GM12872 (cell line): ENCODE measurements around the gene IGLL5.
A peak's percentile ranks its signal among the peaks of the same experiment; 100 is the strongest.

Source experiments
- TF ChIP-seq, protein P1 (sequence below): IDR thresholded peaks from 3 replicates; pipeline ENCODE4 v1.5.1; 2011; ENCODE audit warnings: low read depth, mild to moderate bottlenecking, low read length, moderate library complexity; ENCODE audit not compliant: insufficient read depth

The IGLL5 gene

DNA sequence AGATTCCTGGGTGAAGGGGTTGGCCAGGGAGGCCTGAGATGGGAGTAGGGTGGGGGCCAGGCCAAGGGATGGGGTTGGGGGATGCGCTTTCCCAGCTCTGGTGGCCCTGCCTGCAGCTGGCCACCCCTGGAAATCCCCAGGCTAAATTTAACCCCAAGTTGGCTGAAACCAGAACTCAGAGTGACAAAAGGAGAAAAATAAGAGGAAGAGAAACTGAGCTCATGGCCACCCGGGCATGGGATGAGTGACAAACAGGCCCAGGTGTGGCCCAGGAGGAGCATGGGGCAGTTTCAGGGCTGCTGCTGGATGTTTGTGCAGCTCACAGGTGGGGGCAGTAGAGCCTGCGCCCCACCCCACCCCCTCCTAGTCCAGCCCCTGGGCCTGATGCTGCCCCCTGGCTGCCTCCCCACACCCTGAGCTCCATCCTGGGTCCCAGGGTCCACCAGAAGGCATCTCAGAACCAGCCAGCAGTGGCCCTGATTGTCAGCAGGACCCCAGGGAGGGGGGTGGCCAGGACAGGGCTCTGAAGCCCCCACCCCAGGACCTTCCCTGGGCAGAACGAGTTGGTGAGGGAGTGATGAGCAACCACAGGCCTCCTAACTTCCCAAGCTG is 48.0 kb downstream of the IGLL5 start:
- TF ChIP-seq, protein P1, sequence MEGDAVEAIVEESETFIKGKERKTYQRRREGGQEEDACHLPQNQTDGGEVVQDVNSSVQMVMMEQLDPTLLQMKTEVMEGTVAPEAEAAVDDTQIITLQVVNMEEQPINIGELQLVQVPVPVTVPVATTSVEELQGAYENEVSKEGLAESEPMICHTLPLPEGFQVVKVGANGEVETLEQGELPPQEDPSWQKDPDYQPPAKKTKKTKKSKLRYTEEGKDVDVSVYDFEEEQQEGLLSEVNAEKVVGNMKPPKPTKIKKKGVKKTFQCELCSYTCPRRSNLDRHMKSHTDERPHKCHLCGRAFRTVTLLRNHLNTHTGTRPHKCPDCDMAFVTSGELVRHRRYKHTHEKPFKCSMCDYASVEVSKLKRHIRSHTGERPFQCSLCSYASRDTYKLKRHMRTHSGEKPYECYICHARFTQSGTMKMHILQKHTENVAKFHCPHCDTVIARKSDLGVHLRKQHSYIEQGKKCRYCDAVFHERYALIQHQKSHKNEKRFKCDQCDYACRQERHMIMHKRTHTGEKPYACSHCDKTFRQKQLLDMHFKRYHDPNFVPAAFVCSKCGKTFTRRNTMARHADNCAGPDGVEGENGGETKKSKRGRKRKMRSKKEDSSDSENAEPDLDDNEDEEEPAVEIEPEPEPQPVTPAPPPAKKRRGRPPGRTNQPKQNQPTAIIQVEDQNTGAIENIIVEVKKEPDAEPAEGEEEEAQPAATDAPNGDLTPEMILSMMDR: peak; percentile 57

DNA sequence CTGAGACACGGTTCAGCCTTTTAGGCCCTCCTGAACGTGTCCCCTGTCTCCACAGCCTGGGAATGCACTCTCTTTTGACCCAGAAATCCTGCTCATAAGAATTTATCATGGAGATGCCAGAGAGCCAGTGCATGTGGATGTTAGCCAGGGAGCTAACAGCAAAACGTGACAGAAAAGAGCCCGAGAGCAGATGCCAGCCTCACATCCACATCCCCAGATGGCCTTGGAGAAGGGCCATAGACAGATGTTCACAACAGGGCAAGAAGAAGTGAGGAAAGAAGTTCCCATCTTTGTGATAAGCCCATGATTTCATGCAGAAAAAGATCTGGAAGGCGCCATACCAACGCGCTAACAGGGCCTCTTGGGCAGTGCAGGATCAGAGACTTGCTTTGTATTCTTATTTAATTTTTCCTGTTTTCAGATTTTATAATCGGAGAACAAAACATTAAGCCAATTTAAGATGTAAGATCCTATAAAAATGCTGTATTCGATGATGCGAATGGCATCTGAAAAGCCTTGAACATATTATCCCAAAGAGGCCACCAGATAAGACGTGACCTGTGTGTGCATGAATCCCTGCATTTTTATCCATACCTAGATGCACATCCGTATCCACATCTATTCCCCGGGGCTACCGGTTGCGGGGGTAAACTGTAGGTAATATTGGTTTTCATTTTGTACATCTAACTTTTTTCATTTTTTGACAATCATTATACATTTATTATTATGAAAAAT is 48.7 kb downstream of the IGLL5 start:
- TF ChIP-seq, protein P1: no peak

DNA sequence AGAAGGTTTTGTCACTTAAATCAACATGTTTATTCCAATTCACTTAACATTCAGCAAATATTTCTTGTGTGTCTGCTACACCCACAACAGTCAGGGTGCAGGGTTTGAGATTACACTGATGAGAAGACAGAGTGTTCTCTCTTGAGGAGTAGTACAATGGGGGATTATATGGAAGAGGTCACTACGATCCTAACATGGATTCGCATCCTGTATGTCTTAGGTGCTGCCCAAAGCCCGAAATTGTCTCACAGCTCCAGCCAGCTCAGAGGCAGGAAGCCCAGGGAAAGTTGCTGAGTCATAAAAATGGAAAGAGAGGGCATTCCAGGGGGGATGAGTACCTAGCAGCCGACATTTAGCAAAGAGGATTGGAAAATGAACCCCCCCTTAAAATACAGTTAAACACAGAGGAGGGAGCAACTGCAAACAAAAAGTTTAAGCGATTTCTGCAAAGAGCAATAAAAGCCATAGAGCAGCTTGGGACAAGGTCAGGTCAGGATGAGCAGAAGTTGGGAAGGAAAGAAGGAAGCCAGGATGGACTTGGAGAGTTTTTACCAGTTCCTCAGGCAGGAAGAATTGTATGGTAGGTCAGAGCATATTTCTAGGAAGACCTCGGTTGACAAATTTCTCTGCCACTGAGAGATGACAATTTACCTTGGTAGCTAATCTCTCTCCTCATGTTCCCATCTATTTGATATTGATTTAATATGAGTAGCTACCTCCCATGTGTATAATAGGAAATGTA is 49.5 kb downstream of the IGLL5 start:
- TF ChIP-seq, protein P1: no peak

DNA sequence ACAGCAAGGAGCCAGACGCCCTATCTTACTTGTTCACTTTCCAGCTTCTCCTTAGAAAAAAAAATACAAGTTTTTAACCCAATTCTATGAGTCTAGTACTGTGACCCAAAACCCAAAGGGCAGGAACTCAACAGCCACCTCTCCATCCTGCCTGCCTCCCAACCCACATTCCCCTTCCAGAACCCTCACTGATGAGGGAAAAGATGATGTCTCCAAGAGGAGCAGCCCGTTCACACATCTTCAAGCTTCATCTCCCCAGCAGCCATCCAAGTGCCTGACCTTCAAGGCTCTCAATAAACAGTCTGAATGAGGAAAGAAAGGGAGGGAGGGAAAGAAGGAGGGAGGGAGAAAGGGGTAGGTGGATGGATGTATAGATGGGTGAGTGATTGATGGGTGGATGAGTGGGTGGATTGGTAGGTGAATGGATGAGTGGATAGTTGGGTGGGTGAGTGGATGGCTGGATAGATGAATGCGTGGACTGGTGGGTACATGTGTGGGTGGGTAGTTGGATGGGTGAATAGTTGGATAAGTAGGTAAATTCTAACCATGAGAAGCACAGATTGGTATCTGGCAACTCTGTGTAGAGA is 50.4 kb downstream of the IGLL5 start:
- TF ChIP-seq, protein P1: no peak

DNA sequence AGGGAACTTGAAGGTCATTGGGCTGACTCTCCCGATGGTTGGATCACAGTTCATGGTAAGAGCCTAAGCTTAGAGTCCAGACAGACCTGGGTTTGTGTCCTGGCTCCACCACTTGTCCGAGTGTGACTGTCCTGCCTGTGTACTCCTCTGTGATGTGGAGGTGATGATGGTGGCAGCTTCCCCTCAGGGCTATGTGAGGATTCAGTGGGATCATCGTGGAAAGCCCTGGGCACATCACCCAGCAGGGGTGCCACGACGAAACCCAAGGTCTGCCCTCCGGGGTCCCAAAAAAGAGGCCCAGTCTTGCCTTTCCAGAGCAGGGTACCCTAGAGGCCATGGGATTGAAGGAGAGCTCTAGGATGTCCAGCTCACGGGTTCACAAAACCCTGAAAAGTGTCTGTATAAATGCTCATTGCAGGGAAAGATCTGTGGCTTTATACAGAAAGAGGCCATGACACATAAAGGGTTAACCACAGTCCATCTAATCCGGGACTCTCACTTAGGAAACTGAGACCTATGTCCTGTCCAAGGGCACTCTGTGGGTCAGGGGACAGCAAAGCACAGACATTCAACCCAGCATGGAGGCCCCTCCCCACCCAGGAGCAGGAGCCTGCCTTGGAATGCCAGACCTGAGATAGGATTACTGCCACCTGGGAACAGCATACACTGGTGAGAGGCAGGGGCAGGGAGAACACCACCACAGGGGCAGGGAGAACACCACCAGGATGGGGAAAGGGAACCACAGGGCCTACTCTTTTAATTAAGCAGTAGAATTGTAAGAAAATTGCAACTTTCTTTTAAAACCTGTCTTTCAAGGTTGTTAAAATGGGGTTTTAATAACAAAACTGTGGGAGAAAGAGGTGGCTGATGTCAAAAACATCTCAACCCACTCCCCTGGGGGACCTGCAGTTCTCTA is 51.3 kb downstream of the IGLL5 start:
- TF ChIP-seq, protein P1: no peak

DNA sequence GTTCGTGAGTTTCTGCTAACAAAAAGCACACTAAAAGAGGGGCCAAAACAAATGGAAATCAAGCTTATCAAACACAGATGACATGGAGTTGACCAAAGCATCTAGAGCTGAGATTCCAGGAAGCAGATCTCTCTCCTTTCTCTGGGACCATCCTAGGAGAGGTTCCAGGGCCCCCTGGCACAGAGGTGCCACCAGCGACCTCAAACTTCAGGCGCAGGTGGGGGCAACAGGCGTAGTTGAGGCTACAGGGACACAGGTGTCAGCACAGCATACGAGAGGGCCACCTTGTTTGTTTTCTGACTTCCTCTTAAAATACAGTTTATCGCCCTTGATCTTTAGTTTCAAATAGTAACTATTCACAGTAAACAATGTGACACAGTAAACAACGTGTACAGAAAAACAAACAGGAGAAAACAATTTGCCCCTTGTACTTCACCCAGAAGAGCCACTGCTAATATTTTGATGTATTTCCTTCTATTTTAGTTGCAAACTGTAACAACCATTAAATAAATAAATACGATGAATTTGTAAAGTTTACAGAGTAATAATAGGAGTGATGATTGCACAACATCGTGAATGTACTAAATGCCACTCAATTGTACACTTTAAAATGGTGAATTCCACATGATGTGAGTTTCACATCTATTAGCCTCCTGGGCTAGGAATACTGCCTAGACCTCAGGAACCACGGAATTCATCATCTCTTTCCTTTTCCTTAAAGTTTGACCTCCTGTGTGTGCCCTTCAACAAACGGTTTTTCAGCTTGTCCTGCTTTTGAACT is 52.2 kb downstream of the IGLL5 start:
- TF ChIP-seq, protein P1: no peak
